ENCODE measurements around the gene SLC6A19. TPM values are rescaled to one million over a fixed set of nuclear protein-coding genes. Genes with fewer than 3 reads are reported as not detected.

The SLC6A19 gene
- total RNA-seq, 6 experiments from 2014 or later, result not detected

- H3K9me3 Mint-ChIP-seq, result no peaks in the 10 kb centered on the region
- no peak overlapping the region for H3K27ac Mint-ChIP-seq
- no peak for TF ChIP-seq CTCF (IDR thresholded peaks at IDR 0.05)
- H3K36me3 Mint-ChIP-seq (ENCODE audit: low read depth), result no peaks in the 10 kb centered on the region
- H3K27me3 Mint-ChIP-seq (ENCODE audit: insufficient read depth), result peaks cover 11% of the 10 kb centered on the region
- DNase-seq, result no peak
- H3K4me3 Mint-ChIP-seq, result no peak overlapping the region
- H3K4me1 Mint-ChIP-seq (ENCODE audit: low read depth), result no peaks in the 10 kb centered on the region
Measured at GRCh38 chr5:1194378-1194777, 7.0 kb upstream of the SLC6A19 start.

- no peak for DNase-seq
- no peak overlapping the region for H3K4me3 Mint-ChIP-seq
- H3K27ac Mint-ChIP-seq, result no peak overlapping the region
- no peaks in the 10 kb centered on the region for H3K36me3 Mint-ChIP-seq (ENCODE audit: low read depth)
- no peaks in the 10 kb centered on the region for H3K9me3 Mint-ChIP-seq
- no peaks in the 10 kb centered on the region for H3K4me1 Mint-ChIP-seq (ENCODE audit: low read depth)
- H3K27me3 Mint-ChIP-seq (ENCODE audit: insufficient read depth), result peaks cover 6% of the 10 kb centered on the region
- TF ChIP-seq CTCF (IDR thresholded peaks at IDR 0.05), result no peak
Measured at GRCh38 chr5:1195439-1195838, 6.0 kb upstream of the SLC6A19 start.

- no peaks in the 10 kb centered on the region for H3K9me3 Mint-ChIP-seq
- TF ChIP-seq CTCF (IDR thresholded peaks at IDR 0.05), result no peak
- H3K4me1 Mint-ChIP-seq (ENCODE audit: low read depth), result no peaks in the 10 kb centered on the region
- no peaks in the 10 kb centered on the region for H3K36me3 Mint-ChIP-seq (ENCODE audit: low read depth)
- DNase-seq, result no peak
- no peak overlapping the region for H3K4me3 Mint-ChIP-seq
- H3K27me3 Mint-ChIP-seq (ENCODE audit: insufficient read depth), result peaks cover 2% of the 10 kb centered on the region
- H3K27ac Mint-ChIP-seq, result no peak overlapping the region
Measured at GRCh38 chr5:1195916-1196315, 5.5 kb upstream of the SLC6A19 start.

GRCh38 chr5:1196562-1196961, 4.8 kb upstream of the SLC6A19 start:
- H3K27me3 Mint-ChIP-seq (ENCODE audit: insufficient read depth), result no peaks in the 10 kb centered on the region
- H3K27ac Mint-ChIP-seq, result no peak overlapping the region
- H3K4me3 Mint-ChIP-seq, result no peak overlapping the region
- H3K36me3 Mint-ChIP-seq (ENCODE audit: low read depth), result no peaks in the 10 kb centered on the region
- no peak for DNase-seq
- H3K4me1 Mint-ChIP-seq (ENCODE audit: low read depth), result no peaks in the 10 kb centered on the region
- no peak for TF ChIP-seq CTCF (IDR thresholded peaks at IDR 0.05)
- H3K9me3 Mint-ChIP-seq, result no peaks in the 10 kb centered on the region

- no peak for TF ChIP-seq CTCF (IDR thresholded peaks at IDR 0.05)
Measured at GRCh38 chr5:1197876-1198666, 3.3 kb upstream of the SLC6A19 start.

More at GRCh38 chr5:1197876-1198666, 3.3 kb upstream of the SLC6A19 start:
- no peak for DNase-seq
- Mint-ChIP-seq H3K36me3 (ENCODE audit: low read depth) (no peaks in the 10 kb centered on the region), H3K4me3 (no peak overlapping the region), H3K4me1 (ENCODE audit: low read depth) (no peaks in the 10 kb centered on the region), H3K27ac (no peak overlapping the region), H3K27me3 (ENCODE audit: insufficient read depth) (no peaks in the 10 kb centered on the region), H3K9me3 (no peaks in the 10 kb centered on the region)
